Fibroblast of skin of back (primary cell): ENCODE results near the gene GRID1.

Experiments
- DNase-seq: peaks from one replicate; pipeline ENCODE4 v3.0.0-alpha.2; 2013

GRID1 gene

DNA sequence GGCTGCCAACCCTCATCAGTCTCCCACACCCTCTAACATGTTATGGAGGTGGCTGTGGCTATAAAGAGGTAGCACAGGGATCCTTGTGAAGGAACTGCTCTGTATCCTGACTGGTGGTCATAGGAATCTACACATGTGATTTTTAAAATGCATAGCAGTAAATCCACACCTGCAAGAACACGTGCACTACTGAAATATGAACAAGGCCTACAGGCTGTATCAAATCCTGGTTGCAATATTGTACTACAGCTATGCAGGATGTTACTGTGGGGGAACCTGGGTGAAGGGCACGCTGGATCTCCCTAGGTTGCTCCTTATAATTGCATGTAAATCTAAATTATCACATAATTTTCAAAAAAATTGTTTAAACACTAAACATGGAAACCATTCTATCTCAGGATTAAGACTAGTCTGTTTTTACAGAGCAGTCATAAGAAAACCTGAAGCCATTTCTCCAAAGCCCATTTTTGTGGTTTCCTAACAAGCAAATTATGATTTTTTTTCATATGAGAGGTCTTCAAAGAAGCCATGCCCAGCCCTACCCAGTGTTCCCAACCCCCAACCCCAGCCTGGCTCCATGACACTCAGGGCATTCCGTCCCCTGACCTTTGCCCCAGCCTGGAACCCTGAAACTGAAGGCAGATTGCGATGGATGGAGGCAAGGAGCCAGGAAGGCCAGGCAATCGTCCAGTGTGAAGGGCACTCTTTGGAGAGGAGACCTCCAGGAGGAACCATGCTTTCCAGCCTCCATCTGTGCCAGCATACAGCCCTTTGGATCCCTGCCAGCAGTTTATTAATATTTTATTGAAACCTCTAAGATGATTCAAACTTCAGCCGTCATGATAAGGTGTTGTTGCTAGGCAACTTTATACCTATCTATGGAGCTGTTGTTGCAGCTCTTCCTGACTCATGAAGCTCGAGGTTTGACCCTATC is 161.0 kb downstream of the GRID1 start:
- no peak for DNase-seq

DNA sequence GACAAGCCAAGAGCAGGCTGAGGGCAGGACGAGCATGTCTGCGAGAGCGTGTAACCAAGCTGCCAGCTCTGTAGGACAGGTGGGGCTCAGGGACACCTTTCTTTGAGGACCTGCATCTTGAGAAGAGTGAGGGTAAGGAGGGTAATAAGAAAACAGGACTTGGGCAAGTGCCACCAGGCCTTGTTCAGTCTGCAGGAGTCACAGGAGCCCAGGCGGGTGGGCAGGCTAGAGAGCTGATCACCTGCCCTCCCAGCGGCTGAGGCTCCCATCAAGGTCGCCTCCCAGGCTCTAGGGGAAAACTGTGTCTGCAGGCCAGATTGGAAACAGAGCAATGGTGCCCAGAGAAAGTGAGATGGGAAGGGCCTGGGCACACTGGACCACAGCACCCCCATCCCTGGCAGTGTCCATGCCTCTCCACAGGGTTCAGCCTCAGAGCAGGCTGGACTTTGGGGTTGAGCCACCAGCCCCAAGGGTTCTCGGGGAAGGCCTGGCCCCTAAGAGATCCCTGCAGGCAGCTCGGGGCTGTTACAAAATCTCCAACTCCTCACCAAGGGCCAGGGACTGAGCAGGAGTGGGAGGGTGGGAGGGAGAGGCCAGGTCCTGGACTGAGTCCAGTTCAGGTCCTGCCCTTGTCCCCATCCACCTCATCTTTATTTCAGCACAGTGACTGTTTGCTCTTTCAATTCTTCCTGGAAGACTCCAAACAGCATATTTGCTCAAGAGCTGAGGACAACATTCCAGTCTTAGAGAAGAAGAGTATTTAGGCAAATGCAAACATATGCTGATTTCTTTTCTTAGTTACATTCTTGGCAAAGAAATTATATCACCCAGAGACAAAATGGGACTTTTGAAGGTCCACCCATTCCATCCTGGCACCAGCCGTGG is 161.9 kb downstream of the GRID1 start:
- DNase-seq, result no peak

DNA sequence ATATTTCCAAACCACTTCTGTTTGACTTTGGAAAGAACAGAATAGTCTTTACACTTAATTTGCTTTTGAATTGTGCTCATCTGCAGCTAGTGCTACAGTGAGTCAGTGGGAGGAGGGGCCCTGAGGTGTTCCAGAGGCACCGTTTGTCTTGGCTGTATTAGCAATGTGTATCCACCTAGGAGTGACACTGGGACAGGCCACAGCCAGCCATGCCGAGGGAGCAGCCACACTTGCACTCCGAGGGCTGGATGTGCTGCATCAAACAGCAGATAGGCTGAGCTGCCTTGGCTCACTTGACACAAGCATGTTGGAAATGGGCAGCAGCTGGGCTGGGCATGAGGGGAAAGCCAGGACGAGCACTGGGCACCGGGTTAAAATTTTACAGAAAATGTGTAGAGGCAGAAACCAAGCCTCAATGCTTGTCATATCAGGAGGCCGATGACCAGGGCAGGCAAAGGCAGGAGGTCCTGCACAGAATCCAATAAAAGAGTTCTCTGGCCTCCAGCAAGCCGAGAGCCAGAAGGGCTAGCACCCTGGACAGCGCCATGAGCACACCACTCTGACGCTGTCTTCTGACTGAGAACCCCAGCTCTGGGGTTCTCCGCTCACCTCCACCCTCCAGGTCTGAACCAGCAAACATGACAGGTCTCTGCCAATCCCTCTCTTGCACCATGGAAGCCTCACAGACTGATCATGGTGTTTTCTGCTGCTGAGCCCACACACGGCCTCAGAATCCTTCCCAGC is 163.3 kb downstream of the GRID1 start:
- peak; percentile 20 for DNase-seq

DNA sequence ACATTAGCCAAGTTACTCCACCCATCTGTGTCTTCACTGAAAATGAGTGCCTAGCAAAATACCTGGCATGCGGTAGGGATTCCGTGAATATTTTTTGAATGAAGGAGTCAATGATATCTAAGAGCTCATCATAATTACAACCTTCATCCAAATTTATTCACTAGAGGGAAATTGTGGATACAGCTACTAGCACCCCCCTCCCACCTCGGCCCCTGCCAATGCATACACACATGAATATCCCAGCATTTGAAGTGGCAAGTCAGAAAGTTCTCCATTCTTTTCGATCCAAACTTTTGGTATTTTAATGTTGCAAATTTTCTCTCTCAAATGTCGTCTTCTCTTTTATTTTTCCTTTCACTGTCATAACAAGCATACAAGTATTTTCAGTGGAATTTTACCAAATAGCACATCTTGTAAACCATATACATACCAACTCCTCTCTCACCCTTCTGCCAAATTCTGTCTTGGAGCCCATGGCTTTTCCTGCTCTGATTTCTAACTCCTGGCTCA is 164.3 kb downstream of the GRID1 start:
- no peak for DNase-seq

DNA sequence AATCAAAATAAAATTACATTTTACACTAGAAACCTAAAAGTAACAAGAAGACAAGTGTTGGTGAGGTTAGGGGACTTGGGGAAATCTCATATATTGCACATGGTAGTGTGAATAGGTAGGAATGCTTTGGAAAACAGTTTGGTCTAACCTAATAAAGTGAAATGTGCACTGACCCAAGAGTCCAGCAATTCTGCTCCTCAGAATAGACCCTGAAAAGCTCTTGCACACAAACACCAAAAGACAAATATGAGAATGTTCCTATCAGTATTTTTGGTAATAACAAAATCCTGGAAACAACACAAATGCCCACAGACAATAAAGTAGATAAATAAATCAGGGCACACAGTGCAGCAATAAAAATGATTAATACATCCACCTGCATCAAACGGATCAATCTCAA is 165.7 kb downstream of the GRID1 start:
- no peak for DNase-seq

DNA sequence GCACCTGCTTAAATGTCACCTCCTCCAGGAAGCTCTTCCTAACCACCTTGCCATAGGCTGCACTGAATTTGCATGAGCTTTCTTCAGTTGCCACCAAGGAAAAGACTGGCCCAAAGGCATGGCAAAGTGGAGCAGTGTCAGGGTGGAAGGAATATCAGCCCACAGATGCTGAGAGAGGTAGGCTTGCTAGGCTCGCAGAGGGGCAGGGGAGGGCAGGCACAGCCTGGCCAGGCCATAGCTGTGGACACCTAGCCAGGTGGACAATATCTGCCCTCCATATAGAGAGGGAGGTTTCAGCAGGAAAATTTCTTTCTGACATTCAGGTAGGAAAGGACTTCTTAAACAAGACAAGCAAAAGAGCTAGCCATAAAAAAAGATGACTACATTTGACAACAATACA is 166.3 kb downstream of the GRID1 start:
- DNase-seq, result no peak

DNA sequence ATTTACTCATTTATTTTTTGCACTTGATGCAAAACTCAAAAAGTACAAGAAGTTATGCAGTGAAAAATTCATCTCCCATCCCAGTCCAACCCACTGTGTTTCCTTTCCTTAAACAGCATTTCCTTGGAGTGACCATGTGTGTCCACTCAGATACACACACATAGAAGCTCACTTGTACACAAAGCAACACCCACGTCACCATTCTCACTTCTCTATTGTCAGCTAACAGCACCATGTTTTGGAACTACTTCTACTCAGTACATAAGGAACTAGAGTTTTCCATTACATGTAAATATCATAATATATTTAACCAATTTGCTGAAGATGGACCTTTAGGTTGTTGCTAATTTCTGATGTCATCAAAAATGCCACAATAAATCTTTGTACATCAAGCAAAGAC is 167.6 kb downstream of the GRID1 start:
- no peak for DNase-seq

DNA sequence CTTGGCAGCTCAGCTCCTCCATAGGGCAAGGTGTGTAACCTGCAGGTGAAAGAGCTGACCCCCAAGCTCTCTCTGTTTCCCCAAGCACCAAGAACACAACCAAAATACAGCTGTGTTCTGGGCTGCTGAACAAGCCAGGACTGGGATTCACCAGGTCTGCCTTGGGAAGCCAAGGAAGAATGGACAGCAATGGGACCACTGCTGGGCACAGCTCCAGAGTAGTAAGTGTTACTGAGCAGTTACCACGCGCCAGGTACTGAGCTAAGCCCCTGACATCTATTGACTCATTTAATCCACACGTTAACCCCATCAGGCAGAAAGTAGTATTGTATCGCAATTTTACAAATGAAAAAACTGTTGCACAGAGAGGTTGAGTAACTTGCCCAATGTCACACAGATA is 168.3 kb downstream of the GRID1 start:
- DNase-seq, result no peak

DNA sequence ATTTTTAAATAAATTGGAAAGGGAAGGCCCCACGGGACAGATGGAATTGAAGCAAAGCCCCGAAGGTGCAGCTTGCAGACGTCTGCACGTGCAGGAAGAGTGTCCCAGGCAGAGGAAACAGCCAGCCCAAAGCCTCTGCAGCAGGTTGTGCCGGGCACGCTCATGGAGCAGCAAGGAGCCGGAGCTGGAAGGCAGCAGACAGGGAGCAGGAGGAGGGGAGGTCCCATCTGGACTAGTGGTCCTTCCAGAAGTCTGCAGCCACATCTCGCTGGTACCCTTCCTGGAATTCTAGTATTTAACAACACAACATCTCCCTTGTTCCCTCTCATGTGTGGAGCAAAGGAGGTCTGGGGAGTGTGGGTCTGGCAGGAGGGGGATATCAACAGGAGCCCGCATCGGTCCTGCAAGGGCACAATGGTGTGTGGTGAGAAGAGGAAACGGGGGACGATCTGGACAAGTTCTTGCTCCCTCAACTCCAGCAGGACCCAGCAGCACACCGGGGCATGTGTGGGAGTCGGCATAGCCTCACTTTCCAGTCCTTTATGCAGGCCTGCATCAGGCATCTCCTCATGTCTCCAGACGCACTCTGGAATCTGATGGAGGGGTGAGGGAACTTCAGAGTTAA is 169.3 kb downstream of the GRID1 start:
- no peak for DNase-seq

DNA sequence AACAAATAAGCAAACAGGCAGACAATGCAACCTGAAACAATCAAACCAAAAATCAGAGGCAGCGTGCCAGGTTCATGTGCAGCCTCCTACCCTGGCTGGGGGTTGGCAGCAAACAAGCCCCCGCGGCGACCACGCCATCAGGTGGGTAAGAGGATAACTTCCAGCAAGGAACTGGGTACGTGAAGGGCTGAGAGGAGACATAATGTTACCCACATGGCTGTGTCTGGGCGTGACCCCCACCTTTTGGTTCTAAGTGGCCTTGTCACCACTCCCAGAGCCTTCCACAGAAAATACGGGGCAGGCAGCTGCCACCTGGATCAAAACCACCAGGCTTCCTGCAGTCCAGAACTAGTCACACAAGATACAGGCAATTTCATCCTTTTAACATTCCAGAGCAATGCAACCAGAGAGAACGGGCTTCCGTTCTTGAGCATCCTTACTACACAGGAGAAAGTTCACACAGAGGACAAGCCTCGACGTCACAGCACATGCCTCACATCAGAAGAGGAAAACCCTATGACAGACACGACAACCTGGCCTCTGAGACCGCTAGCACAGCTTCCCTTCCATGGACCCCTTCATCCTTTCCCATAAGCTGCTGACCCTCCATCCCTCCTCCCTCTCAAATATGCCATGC is 171.0 kb downstream of the GRID1 start:
- DNase-seq, result no peak

DNA sequence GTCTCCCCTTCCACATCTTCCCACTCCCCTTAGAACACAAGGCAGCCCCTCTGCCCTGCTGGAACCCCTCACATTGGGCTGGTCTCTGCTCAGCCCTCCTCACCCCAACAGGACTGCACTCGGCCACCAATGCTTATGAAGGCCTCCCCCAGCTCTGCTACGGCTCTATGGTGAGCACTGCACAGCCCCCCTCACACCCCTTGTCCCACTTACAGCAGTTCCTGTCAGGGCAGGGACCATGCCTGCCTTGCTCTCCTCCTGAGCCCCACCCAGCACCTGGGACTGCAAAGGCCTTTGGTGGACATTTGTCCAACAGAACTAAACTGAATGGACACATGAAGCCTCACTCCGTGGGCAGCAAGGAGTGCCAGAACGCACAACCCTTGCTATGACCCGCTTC is 171.9 kb downstream of the GRID1 start:
- DNase-seq, result no peak

DNA sequence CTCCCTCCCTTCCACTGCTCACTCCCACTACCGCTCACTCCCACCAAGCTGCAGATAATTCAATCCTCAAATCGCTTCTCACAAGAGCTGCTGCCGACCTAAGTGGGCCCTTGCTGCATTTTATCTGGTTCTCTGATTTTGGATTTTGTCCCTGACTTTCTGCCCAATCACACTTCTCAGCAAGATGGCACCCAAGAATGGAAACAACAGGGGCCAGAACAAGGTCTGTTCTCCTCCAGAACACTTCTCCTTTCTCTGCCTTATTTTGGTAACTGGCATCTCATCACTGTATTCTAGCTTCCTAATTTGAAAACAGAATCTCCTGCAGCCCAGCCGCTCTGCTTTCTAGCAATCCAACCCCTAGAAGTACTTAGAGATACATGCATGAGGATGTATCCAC is 172.8 kb downstream of the GRID1 start:
- DNase-seq, result no peak

DNA sequence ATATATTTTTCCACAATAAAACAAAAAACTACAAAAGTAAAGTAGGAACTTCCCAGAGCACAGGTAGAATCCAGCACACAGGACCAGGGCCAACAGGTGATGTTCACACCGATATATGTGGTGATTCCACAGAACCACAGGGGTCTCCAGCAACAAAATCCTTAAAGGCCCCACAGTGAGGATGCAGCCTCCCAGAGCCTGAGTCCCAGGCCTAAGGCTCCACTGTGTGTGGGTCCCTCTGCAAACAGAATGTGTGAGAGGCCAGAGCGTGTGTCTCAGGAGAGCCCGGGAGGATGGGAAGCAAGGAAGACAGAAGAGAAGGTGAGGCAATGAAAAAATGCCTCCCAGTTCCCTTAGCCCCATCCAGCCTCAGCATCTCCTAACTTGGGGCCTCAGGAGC is 173.9 kb downstream of the GRID1 start:
- no peak for DNase-seq

DNA sequence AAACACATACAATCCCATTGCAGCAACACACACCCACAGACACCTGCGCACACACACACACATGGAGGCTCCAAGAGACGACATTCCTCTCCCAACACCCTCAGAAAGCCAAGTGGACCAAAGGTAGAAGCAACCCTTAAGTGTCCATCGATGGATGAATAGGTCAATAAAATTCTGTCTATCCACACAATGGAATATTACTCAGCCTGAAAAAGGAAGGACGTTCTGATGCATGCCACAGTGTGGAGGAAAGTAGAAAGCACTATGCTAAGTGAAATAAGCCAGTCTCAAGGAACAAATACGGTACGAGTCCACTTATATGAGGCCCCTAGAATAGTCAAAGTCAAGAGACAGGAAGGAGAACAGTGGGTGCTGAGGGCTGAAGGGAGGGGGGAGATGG is 174.4 kb downstream of the GRID1 start:
- no peak for DNase-seq

DNA sequence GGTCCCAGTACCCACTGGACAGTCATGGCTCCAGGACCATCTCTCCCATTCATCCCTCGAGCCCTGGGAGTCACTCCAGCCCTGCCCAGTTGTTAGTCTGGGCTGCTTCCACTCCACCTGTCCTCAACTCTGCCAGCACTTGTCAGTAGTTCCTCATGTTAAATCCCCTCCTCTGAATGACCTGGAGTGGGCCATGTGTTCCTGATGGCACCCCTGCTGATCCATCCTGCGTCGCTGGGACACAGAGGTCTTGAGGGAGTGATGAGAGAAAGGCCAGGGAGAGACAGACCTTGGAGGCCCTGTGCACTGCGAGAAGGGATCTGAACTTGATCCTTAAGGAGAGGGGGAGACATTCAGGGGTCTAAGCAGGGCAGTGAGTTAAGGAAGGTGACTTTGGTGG is 174.9 kb downstream of the GRID1 start:
- DNase-seq, result no peak

DNA sequence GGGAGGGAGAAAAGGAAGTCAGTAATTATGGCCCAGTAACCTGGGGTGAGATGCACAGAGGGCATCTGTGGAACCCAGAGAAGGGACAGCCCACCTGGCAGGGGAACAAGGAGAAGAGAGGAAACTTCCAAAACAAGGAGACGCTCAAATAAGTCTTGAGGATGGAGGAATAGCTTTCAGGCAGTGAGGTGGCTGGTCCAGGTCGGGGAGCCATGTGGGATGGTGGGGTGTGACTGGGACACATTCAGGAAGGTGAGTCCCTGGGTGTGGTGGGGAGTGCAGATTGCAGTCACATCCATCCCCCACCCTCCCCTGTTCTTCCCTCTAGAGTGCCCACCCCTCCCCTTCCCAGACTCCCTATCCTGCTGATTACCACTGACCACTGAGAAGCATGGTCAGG is 175.4 kb downstream of the GRID1 start:
- DNase-seq, result no peak

DNA sequence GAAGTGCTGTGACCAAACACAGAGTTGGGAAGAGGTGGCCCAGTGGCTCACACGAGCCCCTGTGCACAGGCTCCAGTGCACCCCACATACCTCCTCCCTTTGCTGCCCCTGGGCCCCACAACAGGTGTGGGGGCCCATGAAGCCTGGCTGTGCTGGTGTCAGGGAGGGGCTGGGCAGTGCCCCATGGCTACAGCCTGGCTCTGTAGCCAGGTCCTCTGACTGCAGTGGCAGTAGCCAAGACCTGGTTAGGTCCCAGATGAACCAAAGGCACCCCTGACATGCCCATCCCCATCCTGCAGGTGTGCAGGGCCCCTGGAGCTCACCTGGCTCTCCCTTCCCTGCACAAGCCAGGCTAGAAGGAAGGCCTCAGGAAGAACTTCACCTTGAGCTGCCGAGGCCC is 176.3 kb downstream of the GRID1 start:
- DNase-seq, result no peak

DNA sequence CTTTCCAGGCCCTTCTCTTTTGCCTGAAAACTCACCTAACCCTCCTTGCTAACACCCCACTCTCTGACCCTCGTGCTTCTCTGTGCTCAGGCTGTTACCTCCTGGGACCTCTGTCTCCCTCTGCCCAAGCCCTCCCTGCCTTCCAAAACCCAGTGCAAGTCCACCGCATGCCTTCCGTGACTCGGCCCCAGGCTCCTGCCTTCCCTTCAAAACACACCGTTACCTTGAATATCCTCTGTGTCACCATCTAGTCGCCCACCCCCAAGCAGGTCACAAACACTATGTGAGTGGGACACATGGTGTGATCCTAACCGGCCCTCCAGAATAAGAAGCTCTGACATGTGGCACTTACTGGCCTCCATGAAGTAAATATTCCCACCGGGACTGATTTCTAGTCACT is 176.7 kb downstream of the GRID1 start:
- DNase-seq, result no peak

DNA sequence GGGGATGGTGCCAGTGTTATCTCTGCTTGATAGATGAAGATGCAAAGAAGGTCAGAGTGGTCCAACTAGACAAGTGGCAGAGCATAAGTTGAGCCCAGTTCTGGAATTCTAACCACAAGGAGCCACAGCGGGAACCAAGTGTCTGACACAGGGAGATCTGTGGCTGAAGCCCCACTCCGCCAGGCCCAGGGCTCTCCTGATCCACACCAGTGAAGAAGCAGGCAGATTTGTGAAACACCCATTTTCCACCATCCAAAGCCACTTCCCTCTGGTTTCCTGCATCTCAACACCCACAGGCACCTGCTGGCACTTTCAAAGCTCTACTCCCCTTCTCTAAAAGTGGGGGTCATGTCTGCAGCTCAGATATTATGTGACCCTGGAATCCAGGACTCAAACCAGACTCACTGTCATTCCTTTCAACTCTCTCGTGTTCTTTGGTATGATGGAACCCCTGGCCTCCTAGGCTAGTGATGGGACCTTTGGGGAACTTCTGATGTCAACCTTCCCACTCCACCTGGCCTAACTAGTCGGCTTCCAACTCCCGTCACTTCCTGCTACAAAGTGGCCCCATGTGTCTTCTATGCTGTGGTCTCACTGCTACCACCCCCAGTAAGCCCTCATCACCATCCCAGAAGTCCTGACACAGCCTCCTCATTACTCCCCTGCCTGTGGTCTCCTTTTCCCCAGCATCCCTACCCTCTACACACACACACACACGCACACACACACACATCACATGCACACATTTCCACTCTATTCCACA is 177.6 kb downstream of the GRID1 start:
- DNase-seq, result no peak

DNA sequence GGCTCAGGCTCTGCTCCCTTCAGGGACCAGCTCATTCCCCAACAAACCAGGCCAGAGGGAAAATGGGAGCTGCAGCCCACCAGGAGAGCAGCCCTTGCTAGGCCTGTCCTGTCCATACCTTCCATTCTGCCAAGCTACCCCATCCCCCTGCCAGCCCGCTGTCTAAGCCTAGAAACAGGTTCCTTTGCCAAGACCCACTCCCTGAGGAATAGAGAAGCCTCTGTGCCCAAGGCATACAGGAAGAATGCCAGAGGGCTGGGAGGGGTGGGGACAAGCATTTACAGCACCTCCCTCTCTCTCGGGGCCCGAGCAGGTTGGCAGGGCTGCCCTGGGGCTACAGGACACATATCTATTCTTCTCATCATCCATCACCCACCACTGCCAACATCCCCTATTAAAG is 178.3 kb downstream of the GRID1 start:
- no peak for DNase-seq
